Muscle of leg (tissue), 11 donors: ENCODE data around the gene OSBPL10. TPM values are rescaled to one million over a fixed set of nuclear protein-coding genes. Genes with fewer than 3 reads are reported as not detected.

ENCODE experiments used
- DNase-seq: peaks from one replicate; pipeline ENCODE4 v3.0.0; 2013
- H3K27ac ChIP-seq: one replicate; pipeline ENCODE4 v1.5.1; 2013; ENCODE audit warnings: mild to moderate bottlenecking, low read length, control low read depth
- H3K27me3 ChIP-seq: one replicate; pipeline ENCODE4 v1.6.1; 2013; ENCODE audit warnings: low read length; ENCODE audit not compliant: control insufficient read depth, insufficient read depth
- H3K36me3 ChIP-seq: one replicate; pipeline ENCODE4 v1.6.1; 2013; ENCODE audit warnings: low read length; ENCODE audit not compliant: control insufficient read depth, insufficient read depth
- H3K4me1 ChIP-seq: one replicate; pipeline ENCODE4 v1.6.1; 2013; ENCODE audit warnings: low read length; ENCODE audit not compliant: control insufficient read depth, insufficient read depth
- H3K4me3 ChIP-seq: one replicate; pipeline ENCODE4 v1.5.1; 2013; ENCODE audit warnings: low read length, control low read depth
- H3K9me3 ChIP-seq: replicated peaks from 2 replicates; pipeline ENCODE4 v1.6.1; 2013; ENCODE audit warnings: low read depth, low read length; ENCODE audit not compliant: control insufficient read depth
- WGBS: methylation state at CpG from one replicate; pipeline ENCODE4 v1.1.5; 2013; ENCODE audit warnings: missing lambda C conversion rate; ENCODE audit not compliant: insufficient coverage; 5-methylcytosine and 5-hydroxymethylcytosine counted together
- polyA plus RNA-seq, 8 donors: library from polyadenylated mRNA; unstranded; fragments of 120-200 nt; gene quantifications; one replicate each; pipeline versions ENCODE4 v1.2.1 to v1.2.3, GENCODE V29; 2013; ENCODE audit warnings: inconsistent platforms in 1 of 8, low replicate concordance in 1 of 8; ENCODE audit not compliant: insufficient read length in 8 of 8, insufficient read depth in 1 of 8
- total RNA-seq: library from RNA; stranded (reverse); fragments of 120-200 nt; gene quantifications from one replicate; pipeline ENCODE4 v1.2.4, GENCODE V29; 2013

Gene OSBPL10
- total and polyA plus RNA-seq, 9 donors, result 7.6 to 19.3 (median 13.7) TPM

DNA sequence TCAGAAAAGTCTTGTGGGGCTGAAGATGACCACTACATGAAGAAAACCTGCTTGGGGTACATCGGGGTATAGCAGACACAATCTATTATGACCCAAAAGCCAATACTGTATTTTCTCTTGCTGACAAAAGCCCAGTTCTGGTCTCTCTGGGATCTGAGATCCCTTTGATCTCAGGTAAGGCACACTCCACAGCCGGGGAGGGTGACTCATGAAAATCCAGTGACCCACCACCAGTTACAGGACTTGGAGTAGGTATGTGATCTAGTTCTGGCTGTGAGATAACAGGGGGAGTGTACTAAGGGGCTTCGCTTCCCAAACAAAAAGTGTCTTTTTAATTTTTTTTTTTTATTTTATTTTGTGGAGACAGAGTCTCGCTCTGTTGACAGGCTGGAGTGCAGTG is 255.1 kb downstream of the OSBPL10 start:
- no peak for DNase-seq
- Histone ChIP-seq H3K4me1 (no peaks in the 10 kb centered on the region), H3K27me3 (no peaks in the 10 kb centered on the region)

DNA sequence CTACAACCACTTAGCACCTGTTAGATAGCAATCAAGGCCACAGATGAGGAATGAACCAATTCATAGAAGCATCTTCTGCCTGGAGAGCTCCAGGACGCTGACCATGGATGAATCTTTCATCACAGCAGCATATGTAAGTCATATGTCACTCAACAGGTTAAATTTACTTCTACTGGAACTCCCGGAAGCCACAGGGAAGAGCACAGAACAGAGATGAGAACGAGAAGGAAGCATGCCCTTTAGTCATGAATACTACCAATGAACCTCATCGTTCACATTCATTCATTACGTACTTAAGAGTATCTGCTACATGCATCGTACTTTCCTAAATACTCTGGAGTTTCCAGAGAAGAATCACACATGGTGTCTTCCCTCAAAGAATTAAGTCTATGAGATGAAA is 255.5 kb downstream of the OSBPL10 start:
- WGBS, result no CpG with 5 or more reads among the region's 6 CpGs
- no peak overlapping the region for H3K4me3 ChIP-seq
- DNase-seq, result no peak

More for the DNA sequence above, 255.1 kb downstream of the OSBPL10 start:
- H3K9me3 ChIP-seq, result no peaks in the 10 kb centered on the region
- H3K27ac ChIP-seq, result no peak overlapping the region
- WGBS, result 86% methylated on average over 1 of the region's 4 CpGs
- H3K4me3 ChIP-seq, result no peak overlapping the region
- H3K36me3 ChIP-seq, result no peaks in the 10 kb centered on the region

GRCh38 chr3:31724651-31725050 is 256.4 kb downstream of the OSBPL10 start:
- no peaks in the 10 kb centered on the region for H3K9me3 ChIP-seq
- 80% methylated on average over 1 of the region's 4 CpGs for WGBS
- H3K27ac ChIP-seq, result no peak overlapping the region
- H3K4me3 ChIP-seq, result no peak overlapping the region
- peaks cover 4% of the 10 kb centered on the region for H3K4me1 ChIP-seq
- no peaks in the 10 kb centered on the region for H3K36me3 ChIP-seq
- peak; percentile 23 for DNase-seq
- no peaks in the 10 kb centered on the region for H3K27me3 ChIP-seq

More for the DNA sequence above, 255.5 kb downstream of the OSBPL10 start:
- Histone ChIP-seq H3K36me3 (no peaks in the 10 kb centered on the region), H3K27ac (no peak overlapping the region), H3K27me3 (no peaks in the 10 kb centered on the region), H3K9me3 (no peaks in the 10 kb centered on the region), H3K4me1 (no peaks in the 10 kb centered on the region)

DNA sequence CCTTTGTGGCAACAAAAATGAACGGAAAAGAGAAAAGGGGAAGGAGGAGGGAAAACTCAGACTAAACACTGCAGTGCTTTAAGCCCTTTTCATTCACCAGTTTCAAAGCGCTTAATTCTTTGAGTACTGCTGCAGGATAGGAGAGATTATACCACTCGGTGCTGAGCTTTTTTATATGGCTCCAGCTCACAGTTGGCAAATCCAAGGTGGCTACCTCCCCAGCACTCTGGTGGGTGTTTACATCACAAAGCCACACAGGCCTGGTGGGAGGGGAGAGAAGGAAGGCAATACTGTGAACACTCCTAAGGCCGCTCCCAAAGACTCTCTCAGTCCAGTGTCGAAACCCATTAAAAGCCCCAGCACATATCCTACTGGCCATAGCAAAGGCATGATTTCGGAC is 256.9 kb downstream of the OSBPL10 start:
- Histone ChIP-seq H3K36me3 (no peaks in the 10 kb centered on the region), H3K27me3 (no peaks in the 10 kb centered on the region), H3K27ac (no peak overlapping the region), H3K9me3 (no peaks in the 10 kb centered on the region), H3K4me3 (no peak overlapping the region), H3K4me1 (peaks cover 4% of the 10 kb centered on the region)
- no CpG with 5 or more reads among the region's 6 CpGs for WGBS
- DNase-seq, result no peak

DNA sequence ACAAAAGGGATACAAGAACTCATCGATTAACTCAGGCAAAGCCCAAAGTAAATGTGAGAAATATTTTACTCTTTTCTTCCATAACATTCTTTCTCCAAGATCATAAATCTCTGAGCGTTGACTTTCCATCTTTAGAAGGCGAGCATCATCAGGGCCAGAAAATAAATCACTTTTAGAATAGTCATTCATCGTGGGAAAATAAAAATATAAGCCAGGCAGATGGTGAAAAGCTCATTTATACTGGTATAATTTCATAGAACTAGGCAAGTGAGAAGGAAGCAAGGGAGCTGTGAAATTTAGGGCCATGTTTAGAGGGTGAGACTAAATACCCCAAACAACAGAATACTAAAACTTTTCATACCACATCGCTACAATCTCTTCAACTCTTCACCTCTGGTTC is 257.4 kb downstream of the OSBPL10 start:
- Histone ChIP-seq H3K4me1 (peaks cover 4% of the 10 kb centered on the region), H3K27ac (no peak overlapping the region), H3K27me3 (no peaks in the 10 kb centered on the region), H3K9me3 (no peaks in the 10 kb centered on the region), H3K4me3 (no peak overlapping the region), H3K36me3 (no peaks in the 10 kb centered on the region)
- DNase-seq, result no peak
- no CpG with 5 or more reads among the region's 5 CpGs for WGBS

DNA sequence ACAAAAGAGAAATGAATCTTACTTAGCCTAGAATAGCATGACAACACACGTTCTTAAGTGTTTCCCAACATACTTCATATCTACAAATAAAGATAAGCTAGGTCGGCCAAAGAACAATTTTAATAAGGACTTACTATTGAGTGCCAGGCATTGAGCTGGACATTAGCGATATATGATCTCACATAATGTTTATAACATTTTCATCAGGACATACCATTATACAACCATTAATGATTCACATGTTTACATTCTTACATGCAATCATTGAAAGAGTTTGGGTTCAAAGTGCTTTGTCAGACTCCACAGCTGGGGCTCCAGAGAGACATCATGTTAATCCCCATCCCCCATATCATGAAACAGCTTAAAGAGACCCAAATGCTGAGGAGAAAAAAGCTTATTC is 259.4 kb downstream of the OSBPL10 start:
- Histone ChIP-seq H3K36me3 (no peaks in the 10 kb centered on the region), H3K9me3 (no peaks in the 10 kb centered on the region), H3K4me1 (peaks cover 4% of the 10 kb centered on the region), H3K4me3 (no peak overlapping the region), H3K27me3 (no peaks in the 10 kb centered on the region), H3K27ac (no peak overlapping the region)
- no CpG with 5 or more reads among the region's 3 CpGs for WGBS
- no peak for DNase-seq

GRCh38 chr3:31714495-31715280 is 266.4 kb downstream of the OSBPL10 start:
- WGBS, result 86% methylated on average over 10 of the region's 11 CpGs
- no peak overlapping the region for H3K4me3 ChIP-seq
- DNase-seq, result no peak

DNA sequence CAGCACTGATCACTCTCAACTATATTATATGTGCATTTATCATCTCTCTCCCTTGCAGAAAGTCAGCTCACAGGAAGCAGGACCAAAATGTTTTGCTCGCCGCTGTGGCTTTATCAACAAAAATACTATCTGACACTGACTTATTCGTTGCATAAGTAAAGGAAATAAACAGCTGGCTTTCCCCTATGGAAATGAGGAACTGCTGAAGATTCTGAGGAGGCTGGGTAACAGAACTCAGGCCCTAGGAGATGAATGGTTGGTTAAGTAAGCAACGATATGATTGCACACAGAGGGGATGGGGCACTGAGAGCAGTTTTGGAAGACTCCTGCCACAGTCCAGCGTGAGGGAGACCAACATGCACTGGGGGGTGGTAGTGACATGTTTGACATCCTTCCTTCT is 267.2 kb downstream of the OSBPL10 start:
- Histone ChIP-seq H3K27me3 (no peaks in the 10 kb centered on the region), H3K27ac (no peak overlapping the region), H3K9me3 (peaks cover 4% of the 10 kb centered on the region), H3K4me3 (no peak overlapping the region), H3K36me3 (peaks cover 2% of the 10 kb centered on the region), H3K4me1 (no peaks in the 10 kb centered on the region)
- no CpG with 5 or more reads among the region's 5 CpGs for WGBS
- no peak for DNase-seq

More at GRCh38 chr3:31714495-31715280, 266.4 kb downstream of the OSBPL10 start:
- Histone ChIP-seq H3K9me3 (peaks cover 4% of the 10 kb centered on the region), H3K27me3 (no peaks in the 10 kb centered on the region), H3K36me3 (peaks cover 2% of the 10 kb centered on the region), H3K27ac (no peak overlapping the region), H3K4me1 (no peaks in the 10 kb centered on the region)

- Histone ChIP-seq H3K36me3 (peaks cover 2% of the 10 kb centered on the region), H3K27me3 (no peaks in the 10 kb centered on the region), H3K4me1 (no peaks in the 10 kb centered on the region), H3K9me3 (peaks cover 4% of the 10 kb centered on the region), H3K4me3 (no peak overlapping the region), H3K27ac (no peak overlapping the region)
- DNase-seq, result no peak
- WGBS, result 94% methylated on average over 3 of the region's 6 CpGs
Observed at GRCh38 chr3:31710123-31710803, 270.8 kb downstream of the OSBPL10 start.

GRCh38 chr3:31709526-31709925 is 271.5 kb downstream of the OSBPL10 start:
- 81% methylated on average over 3 of the region's 4 CpGs for WGBS

More at GRCh38 chr3:31709526-31709925, 271.5 kb downstream of the OSBPL10 start:
- no peak overlapping the region for H3K27ac ChIP-seq
- H3K27me3 ChIP-seq, result no peaks in the 10 kb centered on the region
- H3K9me3 ChIP-seq, result peaks cover 4% of the 10 kb centered on the region
- H3K4me1 ChIP-seq, result peaks cover 5% of the 10 kb centered on the region
- no peak overlapping the region for H3K4me3 ChIP-seq
- peaks cover 2% of the 10 kb centered on the region for H3K36me3 ChIP-seq
- DNase-seq, result no peak
